GM12891 (cell line): ENCODE data around the gene CD248.

ENCODE experiments used
- PAX5 ChIP-seq: IDR thresholded peaks from 2 replicates; pipeline ENCODE4 v1.6.1; 2011; ENCODE audit warnings: low read length, moderate library complexity, mild to moderate bottlenecking; ENCODE audit not compliant: insufficient read depth, severe bottlenecking
- POLR2A ChIP-seq: IDR thresholded peaks from 2 replicates; pipeline ENCODE4 v1.6.1; 2011; ENCODE audit warnings: low read depth, low read length, control low read depth
- POLR2AphosphoS5 ChIP-seq: IDR thresholded peaks from 2 replicates; pipeline ENCODE4 v1.6.1; 2011; ENCODE audit warnings: low read depth, low read length, control low read depth
- SPI1 ChIP-seq: IDR thresholded peaks from 2 replicates; pipeline ENCODE4 v1.6.1; 2011; ENCODE audit warnings: low read depth, low read length, control low read depth
- TAF1 ChIP-seq: IDR thresholded peaks from 2 replicates; pipeline ENCODE4 v1.6.1; 2011; ENCODE audit warnings: low read depth, low read length, control low read depth

- no peak for TF ChIP-seq POLR2A
- TF ChIP-seq POLR2AphosphoS5 = no peak; the same call in 1 of the 2 replicates
- no peak for TF ChIP-seq TAF1
- no peak for TF ChIP-seq PAX5
- no peak for TF ChIP-seq SPI1
Measured at GRCh38 chr11:66281776-66282467, 34.9 kb downstream of the CD248 start.
